WTC11 (cell line): ENCODE results near the gene GDF7.

ENCODE experiments used
- CREB1 ChIP-seq: sonication (generic); formaldehyde crosslinking; IDR thresholded peaks from 2 replicates; pipeline ENCODE4 v1.8.0; 2023; ENCODE audit warnings: mild to moderate bottlenecking, missing genetic modification reagents
- CTCF ChIP-seq: fragments of 200-600 bp; IDR thresholded peaks from 2 replicates; pipeline ENCODE4 v1.8.0; 2022; ENCODE audit warnings: antibody characterized with exemption
- PREB ChIP-seq: sonication (generic); formaldehyde crosslinking; IDR thresholded peaks from 2 replicates; pipeline ENCODE4 v1.8.1; 2022; ENCODE audit warnings: mild to moderate bottlenecking, missing genetic modification reagents, moderate library complexity, borderline replicate concordance
- ZNF219 ChIP-seq: sonication (generic); formaldehyde crosslinking; IDR thresholded peaks from 2 replicates; pipeline ENCODE4 v1.8.0; 2023; ENCODE audit warnings: missing genetic modification reagents, mild to moderate bottlenecking, borderline replicate concordance
- ZNF263 ChIP-seq: sonication (generic); formaldehyde crosslinking; IDR thresholded peaks from 2 replicates; pipeline ENCODE4 v1.8.1; 2022; ENCODE audit warnings: low read depth, mild to moderate bottlenecking, moderate library complexity, missing genetic modification reagents
- ZNF671 ChIP-seq: fragments of 250-450 bp; sonication (Bioruptor Pico); IDR thresholded peaks from 2 replicates; pipeline ENCODE4 v1.8.0; 2021; ENCODE audit warnings: mild to moderate bottlenecking

GRCh38 chr2:20621366-20622295 is 45.3 kb upstream of the GDF7 start:
- no peak for TF ChIP-seq PREB (CRISPR knock-in tag)
- TF ChIP-seq CTCF = no peak
- no peak for TF ChIP-seq ZNF219 (CRISPR knock-in tag)
- TF ChIP-seq ZNF671 (CRISPR knock-in tag) = no peak
- no peak for TF ChIP-seq ZNF263 (CRISPR knock-in tag)
- no peak for TF ChIP-seq CREB1
